GM18861 (cell line): ENCODE measurements around the gene PKDREJ.
"Not testable (repeated sequence)": the region's sequence is repeated elsewhere in the genome, so short reads cannot be mapped to it uniquely, and the experiment has no call there.

Experiments used
- ATAC-seq: cut with Tn5 transposase; IDR thresholded peaks from one replicate; pipeline ENCODE4 v1.9.1; 2021; ENCODE audit not compliant: unreplicated experiment

PKDREJ gene

GRCh38 chr22:46269564-46269963 lies 6.4 kb upstream of the PKDREJ start:
- ATAC-seq = no peak

- peak; percentile 54 for ATAC-seq
These were observed 4.5 kb upstream of the PKDREJ start, which contains the start of gene TTC38 for GRCh38 chr22:46267431-46268279. TSS of gene TTC38 (plus strand) at chr22:46268008. CDS start at chr22:46268040, 32 bp downstream.

GRCh38 chr22:46265627-46266026 lies 2.5 kb upstream of the PKDREJ start:
- ATAC-seq = not testable (repeated sequence)

GRCh38 chr22:46264520-46264919 lies 1.4 kb upstream of the PKDREJ start:
- ATAC-seq = not testable (repeated sequence)

- ATAC-seq = no peak
These were observed 511 bp downstream of the PKDREJ start for GRCh38 chr22:46262449-46263215.

- ATAC-seq = no peak
These were observed 3.1 kb downstream of the PKDREJ start for GRCh38 chr22:46260038-46260437.

GRCh38 chr22:46259374-46259773 lies 3.8 kb downstream of the PKDREJ start:
- no peak for ATAC-seq

GRCh38 chr22:46256358-46256958 lies 6.7 kb downstream of the PKDREJ start:
- ATAC-seq = no peak

GRCh38 chr22:46251816-46252380 lies 11.2 kb downstream of the PKDREJ start:
- no peak for ATAC-seq

- no peak for ATAC-seq
These were observed 11.9 kb downstream of the PKDREJ start for GRCh38 chr22:46251266-46251665.

- peak; percentile 10 for ATAC-seq
These were observed 12.4 kb downstream of the PKDREJ start for GRCh38 chr22:46250783-46251125.

- peak; percentile 66 for ATAC-seq
These were observed 12.9 kb downstream of the PKDREJ start, which contains the start of gene CDPF1 for GRCh38 chr22:46250035-46250782. TSS of gene CDPF1 (minus strand) at chr22:46250293. CDS start at chr22:46248284, 2,009 bp downstream.

GRCh38 chr22:46247443-46247975 lies 15.6 kb downstream of the PKDREJ start:
- no peak for ATAC-seq

GRCh38 chr22:46246178-46246577 lies 17.0 kb downstream of the PKDREJ start:
- no peak for ATAC-seq

GRCh38 chr22:46245511-46245910 lies 17.6 kb downstream of the PKDREJ start:
- ATAC-seq = no peak

- no peak for ATAC-seq
These were observed 18.4 kb downstream of the PKDREJ start for GRCh38 chr22:46244771-46245170.

- no peak for ATAC-seq
These were observed 21.1 kb downstream of the PKDREJ start for GRCh38 chr22:46242076-46242475.

GRCh38 chr22:46241396-46242007 lies 21.6 kb downstream of the PKDREJ start:
- ATAC-seq = no peak

GRCh38 chr22:46240907-46241306 lies 22.2 kb downstream of the PKDREJ start:
- no peak for ATAC-seq

GRCh38 chr22:46240506-46240905 lies 22.6 kb downstream of the PKDREJ start:
- no peak for ATAC-seq
